K562 (cell line): ENCODE results near the gene DVL2. TPM values are rescaled to one million over a fixed set of nuclear protein-coding genes. Genes with fewer than 3 reads are reported as not detected.

Experiments
- CHD1 ChIP-seq: fragments of 200-600 bp; sonication (generic); IDR thresholded peaks from one replicate; pipeline ENCODE4 v1.6.1; 2012; ENCODE audit warnings: mild to moderate bottlenecking, moderate library complexity, low read length, inconsistent platforms
- EP400 ChIP-seq: fragments of 450-650 bp; IDR thresholded peaks from 2 replicates; pipeline ENCODE4 v1.6.1; 2017; ENCODE audit warnings: antibody characterized with exemption, mild to moderate bottlenecking, moderate library complexity
- ETS1 ChIP-seq: conservative IDR thresholded peaks from 2 replicates; pipeline ENCODE4 v1.6.1; 2011; ENCODE audit warnings: low read depth, mild to moderate bottlenecking, low read length; ENCODE audit not compliant: control insufficient read depth
- ETV6 ChIP-seq, 3 experiments: fragments of 150-350 bp in 1 of 3; sonication (generic) in 1 of 3; formaldehyde crosslinking in 1 of 3; IDR thresholded peaks; 2 replicates each; pipeline versions ENCODE4 v1.6.1 to v1.8.0; 2014 to 2022; ENCODE audit warnings: borderline replicate concordance in 2 of 3, low read depth in 2 of 3, antibody characterized with exemption in 1 of 3, low read length in 1 of 3, mild to moderate bottlenecking in 1 of 3, missing genetic modification reagents in 1 of 3
- FOXP1 ChIP-seq: sonication (generic); formaldehyde crosslinking; IDR thresholded peaks from 2 replicates; pipeline ENCODE4 v1.8.0; 2022; ENCODE audit warnings: mild to moderate bottlenecking, missing genetic modification reagents
- GABPB1 ChIP-seq: sonication (generic); formaldehyde crosslinking; IDR thresholded peaks from 2 replicates; pipeline ENCODE4 v1.8.0; 2022; ENCODE audit warnings: mild to moderate bottlenecking, missing genetic modification reagents
- JUN ChIP-seq, 2 experiments: sonication (generic) in 1 of 2; formaldehyde crosslinking in 1 of 2; IDR thresholded peaks; 2 replicates each; pipeline versions ENCODE4 v1.6.1 to v1.8.0; 2012 to 2022; ENCODE audit warnings: borderline replicate concordance in 2 of 2, mild to moderate bottlenecking in 2 of 2, improper control_type of control experiment in 1 of 2, low read depth in 1 of 2, low read length in 1 of 2, missing genetic modification reagents in 1 of 2
- LARP7 ChIP-seq: fragments of 450-650 bp; IDR thresholded peaks from 2 replicates; pipeline ENCODE4 v1.6.1; 2016
- NR2C1 ChIP-seq, 2 experiments: fragments of 450-650 bp; IDR thresholded peaks; 2 replicates each; pipeline ENCODE4 v1.6.1; 2017; ENCODE audit warnings: mild to moderate bottlenecking in 2 of 2, antibody characterized with exemption in 1 of 2, inconsistent platforms in 1 of 2, missing compliant biosample characterization in 1 of 2, missing genetic modification characterization in 1 of 2
- PCBP1 ChIP-seq: fragments of 200-400 bp; formaldehyde crosslinking; IDR thresholded peaks from 2 replicates; pipeline ENCODE4 v1.6.1; 2018; ENCODE audit warnings: mild to moderate bottlenecking, low read depth, low read length; ENCODE audit not compliant: poor library complexity, severe bottlenecking
- SREBF1 ChIP-seq: fragments of 150-350 bp; IDR thresholded peaks from 2 replicates; pipeline ENCODE4 v1.6.1; 2014; ENCODE audit warnings: antibody characterized with exemption, low read depth, low read length, borderline replicate concordance
- STAG1 ChIP-seq: sonication (generic); formaldehyde crosslinking; IDR thresholded peaks from 2 replicates; pipeline ENCODE4 v1.5.0; 2020; ENCODE audit warnings: missing genetic modification reagents, borderline replicate concordance
- UBTF ChIP-seq, 2 experiments: IDR thresholded peaks; 2 replicates each; pipeline ENCODE4 v1.6.1; 2012; ENCODE audit warnings: improper control_type of control experiment in 2 of 2, low read depth in 2 of 2, low read length in 2 of 2, borderline replicate concordance in 1 of 2
- polyA plus RNA-seq, 8 experiments: library from polyadenylated mRNA; depleted of rRNA in 4 of 8; stranded (reverse) in 5 of 8; unstranded in 3 of 8; fragments of >200 nt; fragmentation: Nextera tagmentation in 2 of 8; fragmentation: Illumina TruSeq in 1 of 8; extraction: Ambion mirVana in 2 of 8; extraction: Trizol in 1 of 8; gene quantifications; 2 replicates each; pipeline versions ENCODE4 v1.2.1 to v1.2.3, GENCODE V29; 2011 to 2014; ENCODE audit warnings: inconsistent platforms in 1 of 8, missing spikeins in 1 of 8
- total RNA-seq, 7 experiments: library from RNA; depleted of rRNA in 6 of 7; stranded (reverse); fragments of >200 nt in 6 of 7; fragmentation: Illumina TruSeq in 2 of 7; extraction: Trizol in 2 of 7; gene quantifications; 2 replicates each; pipeline versions ENCODE4 v1.2.1 to v1.2.3, GENCODE V29; 2011 to 2021; ENCODE audit warnings: low replicate concordance in 1 of 7
- TF ChIP-seq, protein P1 (sequence below): sonication (generic); formaldehyde crosslinking; IDR thresholded peaks from 2 replicates; pipeline ENCODE4 v1.8.0; 2022; ENCODE audit warnings: missing genetic modification reagents, mild to moderate bottlenecking, borderline replicate concordance
- TF ChIP-seq, protein P2 (sequence below), 2 experiments: fragments of 450-650 bp in 1 of 2; sonication (generic) in 1 of 2; formaldehyde crosslinking in 1 of 2; IDR thresholded peaks in 1 of 2; conservative IDR thresholded peaks in 1 of 2; 2 replicates each; pipeline versions ENCODE4 v1.6.1 to v1.8.1; 2016 to 2023; ENCODE audit warnings: mild to moderate bottlenecking in 2 of 2, moderate library complexity in 2 of 2, inconsistent platforms in 1 of 2, missing genetic modification reagents in 1 of 2
- TF ChIP-seq, protein P3 (sequence below): sonication (generic); formaldehyde crosslinking; IDR thresholded peaks from 2 replicates; pipeline ENCODE4 v1.8.0; 2022; ENCODE audit warnings: missing genetic modification reagents, mild to moderate bottlenecking, moderate library complexity, borderline replicate concordance

DVL2 gene
- total and polyA plus RNA-seq, 9 of the 15 experiments (the other 6 are each of a cell fraction or from before 2014, with no cell fraction given), result 1.3 to 49.5 (median 24.3) TPM

DNA sequence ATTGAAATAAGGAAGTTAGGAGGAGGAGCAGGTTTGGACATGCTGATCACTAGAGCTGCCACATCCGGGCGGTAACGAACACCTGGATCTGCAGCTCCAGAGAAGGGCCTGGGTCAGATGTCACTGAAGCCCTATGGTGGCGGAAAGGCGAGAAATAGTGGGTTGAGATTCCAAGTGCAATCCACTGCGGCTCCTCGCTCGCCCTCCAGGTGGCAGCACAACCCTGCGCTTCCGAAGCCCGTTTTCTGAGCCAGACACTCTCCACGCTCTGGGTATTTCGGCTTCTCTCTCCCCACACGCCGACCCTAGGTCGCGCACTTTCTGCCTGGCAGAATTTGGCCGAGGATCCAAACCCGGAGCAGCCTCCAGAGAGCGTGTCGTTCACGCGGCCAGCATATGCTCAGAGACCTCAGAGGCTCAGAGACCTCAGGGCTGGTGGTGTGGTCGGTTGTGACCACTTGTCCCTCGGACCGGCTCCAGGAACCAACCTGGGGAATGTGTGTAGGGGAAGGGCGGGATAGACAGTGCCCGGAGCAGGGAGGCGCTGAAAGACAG is 46.3 kb upstream of the DVL2 start (continued):
- TF ChIP-seq JUN (IDR thresholded peaks at IDR 0.05; ENCODE audit: borderline replicate concordance, low read depth, low read length) (no peak), JUN (CRISPR knock-in tag; IDR thresholded peaks at IDR 0.05; ENCODE audit: borderline replicate concordance) (peak; percentile 70), LARP7 (0 out of 2 replicates have a peak, but pooled peaks have one; percentile 35), PCBP1 (no peak), SREBF1 (no peak), GABPB1 (CRISPR knock-in tag) (peak; percentile 71; the same call in 1 of the 2 replicates), FOXP1 (CRISPR knock-in tag) (peak; percentile 80), ETS1 (peak; percentile 49; the same call in 1 of the 2 replicates), NR2C1 (IDR thresholded peaks at IDR 0.05) (peak; percentile 35; the same call in 1 of the 2 replicates), NR2C1 (tag; IDR thresholded peaks at IDR 0.05) (no peak), STAG1 (peak; percentile 72; the same call in 1 of the 2 replicates), UBTF (IDR thresholded peaks at IDR 0.05; ENCODE audit: borderline replicate concordance in 1 of 2, low read depth in 2 of 2, low read length in 2 of 2) (0 out of 4 replicates have a peak, but pooled peaks have one; percentile 43 to 52), CHD1 (peak; percentile 24), EP400 (peak; percentile 72), ETV6 (IDR thresholded peaks at IDR 0.05; ENCODE audit: borderline replicate concordance in 1 of 2, low read depth in 2 of 2, low read length in 1 of 2) (no peak), ETV6 (CRISPR knock-in tag; IDR thresholded peaks at IDR 0.05; ENCODE audit: borderline replicate concordance) (no peak; the same call in 1 of the 2 replicates)
- TF ChIP-seq, protein P1, sequence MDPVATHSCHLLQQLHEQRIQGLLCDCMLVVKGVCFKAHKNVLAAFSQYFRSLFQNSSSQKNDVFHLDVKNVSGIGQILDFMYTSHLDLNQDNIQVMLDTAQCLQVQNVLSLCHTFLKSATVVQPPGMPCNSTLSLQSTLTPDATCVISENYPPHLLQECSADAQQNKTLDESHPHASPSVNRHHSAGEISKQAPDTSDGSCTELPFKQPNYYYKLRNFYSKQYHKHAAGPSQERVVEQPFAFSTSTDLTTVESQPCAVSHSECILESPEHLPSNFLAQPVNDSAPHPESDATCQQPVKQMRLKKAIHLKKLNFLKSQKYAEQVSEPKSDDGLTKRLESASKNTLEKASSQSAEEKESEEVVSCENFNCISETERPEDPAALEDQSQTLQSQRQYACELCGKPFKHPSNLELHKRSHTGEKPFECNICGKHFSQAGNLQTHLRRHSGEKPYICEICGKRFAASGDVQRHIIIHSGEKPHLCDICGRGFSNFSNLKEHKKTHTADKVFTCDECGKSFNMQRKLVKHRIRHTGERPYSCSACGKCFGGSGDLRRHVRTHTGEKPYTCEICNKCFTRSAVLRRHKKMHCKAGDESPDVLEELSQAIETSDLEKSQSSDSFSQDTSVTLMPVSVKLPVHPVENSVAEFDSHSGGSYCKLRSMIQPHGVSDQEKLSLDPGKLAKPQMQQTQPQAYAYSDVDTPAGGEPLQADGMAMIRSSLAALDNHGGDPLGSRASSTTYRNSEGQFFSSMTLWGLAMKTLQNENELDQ (CRISPR knock-in tag), result no peak
- TF ChIP-seq, protein P2, sequence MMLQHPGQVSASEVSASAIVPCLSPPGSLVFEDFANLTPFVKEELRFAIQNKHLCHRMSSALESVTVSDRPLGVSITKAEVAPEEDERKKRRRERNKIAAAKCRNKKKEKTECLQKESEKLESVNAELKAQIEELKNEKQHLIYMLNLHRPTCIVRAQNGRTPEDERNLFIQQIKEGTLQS (IDR thresholded peaks at IDR 0.05), result no peak
- TF ChIP-seq, protein P2 (CRISPR knock-in tag; conservative IDR thresholded peaks at IDR 0.05), result 0 out of 2 replicates have a peak, but pooled peaks have one; percentile 27
- TF ChIP-seq, protein P3, sequence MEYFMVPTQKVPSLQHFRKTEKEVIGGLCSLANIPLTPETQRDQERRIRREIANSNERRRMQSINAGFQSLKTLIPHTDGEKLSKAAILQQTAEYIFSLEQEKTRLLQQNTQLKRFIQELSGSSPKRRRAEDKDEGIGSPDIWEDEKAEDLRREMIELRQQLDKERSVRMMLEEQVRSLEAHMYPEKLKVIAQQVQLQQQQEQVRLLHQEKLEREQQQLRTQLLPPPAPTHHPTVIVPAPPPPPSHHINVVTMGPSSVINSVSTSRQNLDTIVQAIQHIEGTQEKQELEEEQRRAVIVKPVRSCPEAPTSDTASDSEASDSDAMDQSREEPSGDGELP, result peak; percentile 78; the same call in 1 of the 2 replicates
